ENCODE results near the gene LSM14A.

DNA sequence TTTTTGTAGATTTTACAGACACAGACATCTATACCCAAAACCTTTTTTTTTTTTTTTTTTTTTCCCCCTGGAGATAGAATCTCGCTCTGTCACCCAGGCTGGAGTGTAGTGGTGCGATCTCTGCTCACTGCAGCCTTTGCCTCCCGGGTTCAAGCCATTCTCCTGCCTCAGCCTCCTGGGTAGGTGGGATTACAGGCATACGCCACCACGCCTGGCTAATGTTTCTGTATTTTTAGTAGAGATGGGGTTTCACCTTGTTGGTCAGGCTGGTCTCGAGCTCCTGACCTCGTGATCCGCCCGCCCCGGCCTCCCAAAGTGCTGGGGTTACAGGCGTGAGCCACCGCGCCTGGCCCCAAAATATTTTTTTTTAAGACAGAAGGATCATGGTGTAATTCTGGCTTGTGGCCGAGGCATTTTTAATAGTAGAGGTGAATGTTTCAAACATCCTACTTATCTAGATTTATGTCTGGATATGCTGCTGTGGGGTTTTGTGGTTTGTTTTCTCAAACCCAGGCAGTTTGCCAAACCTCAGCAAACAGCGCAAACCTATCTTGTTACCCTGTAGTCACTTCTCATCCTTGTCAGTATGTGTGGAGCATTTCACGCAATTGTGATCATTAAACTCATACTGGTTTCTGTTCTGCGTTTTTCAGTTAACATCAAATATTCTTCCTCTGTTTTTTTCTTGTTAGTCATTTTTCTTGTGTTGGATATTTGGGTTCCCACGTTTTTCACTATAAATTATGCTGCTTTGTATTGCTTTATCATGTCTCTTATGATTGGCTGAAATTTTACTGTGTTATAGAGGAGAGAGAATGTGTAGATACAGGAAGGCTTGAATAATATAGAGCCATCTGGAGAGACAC, 45.9 kb downstream of the LSM14A start:
- TF ChIP-seq SIX5 (IDR thresholded peaks at IDR 0.05; ENCODE audit: low read depth, low read length), result no peak
- no peak for TF ChIP-seq SRF (IDR thresholded peaks at IDR 0.05; ENCODE audit: low read depth, low read length)
- no peak for TF ChIP-seq POLR2A (IDR thresholded peaks at IDR 0.05; ENCODE audit: control extremely low read depth in 1 of 2, low read depth in 2 of 2, low read length in 2 of 2)
- no peak for TF ChIP-seq JUND (IDR thresholded peaks at IDR 0.05; ENCODE audit: low read length)
